ENCODE data around the gene DOCK11.

Gene DOCK11

GRCh38 chrX:118596390-118596789 is 100.8 kb downstream of the DOCK11 start:
- H3K4me2 ChIP-seq (ENCODE audit: insufficient read depth, low read length) = no peak overlapping the region
- H3K79me2 ChIP-seq (ENCODE audit: insufficient read depth, low read length) = no peaks in the 10 kb centered on the region
- no peak overlapping the region for H3K27ac ChIP-seq (ENCODE audit: low read length)
- no peaks in the 10 kb centered on the region for H3K9me3 ChIP-seq (ENCODE audit: insufficient read depth, low read length, severe bottlenecking)
- no peak for DNase-seq
- H3K4me1 ChIP-seq (ENCODE audit: insufficient read depth, low read length) = no peaks in the 10 kb centered on the region
- TF ChIP-seq, protein P1, sequence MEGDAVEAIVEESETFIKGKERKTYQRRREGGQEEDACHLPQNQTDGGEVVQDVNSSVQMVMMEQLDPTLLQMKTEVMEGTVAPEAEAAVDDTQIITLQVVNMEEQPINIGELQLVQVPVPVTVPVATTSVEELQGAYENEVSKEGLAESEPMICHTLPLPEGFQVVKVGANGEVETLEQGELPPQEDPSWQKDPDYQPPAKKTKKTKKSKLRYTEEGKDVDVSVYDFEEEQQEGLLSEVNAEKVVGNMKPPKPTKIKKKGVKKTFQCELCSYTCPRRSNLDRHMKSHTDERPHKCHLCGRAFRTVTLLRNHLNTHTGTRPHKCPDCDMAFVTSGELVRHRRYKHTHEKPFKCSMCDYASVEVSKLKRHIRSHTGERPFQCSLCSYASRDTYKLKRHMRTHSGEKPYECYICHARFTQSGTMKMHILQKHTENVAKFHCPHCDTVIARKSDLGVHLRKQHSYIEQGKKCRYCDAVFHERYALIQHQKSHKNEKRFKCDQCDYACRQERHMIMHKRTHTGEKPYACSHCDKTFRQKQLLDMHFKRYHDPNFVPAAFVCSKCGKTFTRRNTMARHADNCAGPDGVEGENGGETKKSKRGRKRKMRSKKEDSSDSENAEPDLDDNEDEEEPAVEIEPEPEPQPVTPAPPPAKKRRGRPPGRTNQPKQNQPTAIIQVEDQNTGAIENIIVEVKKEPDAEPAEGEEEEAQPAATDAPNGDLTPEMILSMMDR (IDR thresholded peaks at IDR 0.05; ENCODE audit: borderline replicate concordance, extremely low read depth, low read length, poor library complexity, severe bottlenecking) = no peak
- TF ChIP-seq EZH2 (IDR thresholded peaks at IDR 0.05; ENCODE audit: borderline replicate concordance, low read depth, low read length, severe bottlenecking) = no peak
- ATAC-seq (ENCODE audit: insufficient read depth, low read depth) = no peak
- no peak overlapping the region for H3K9ac ChIP-seq (ENCODE audit: low read depth, low read length)
- H2AFZ ChIP-seq (ENCODE audit: low read depth, low read length) = no peak overlapping the region
- no peaks in the 10 kb centered on the region for H3K27me3 ChIP-seq (ENCODE audit: insufficient read depth, low read length, poor library complexity)
- H3K4me3 ChIP-seq (ENCODE audit: low read depth in 1 of 2, low read length in 2 of 2) = no peak overlapping the region
- H3K36me3 ChIP-seq (ENCODE audit: insufficient read depth, low read length) = peaks cover 18% of the 10 kb centered on the region
- no peaks in the 10 kb centered on the region for H4K20me1 ChIP-seq (ENCODE audit: insufficient read depth, low read length)

GRCh38 chrX:118603981-118604380 is 108.4 kb downstream of the DOCK11 start:
- no peaks in the 10 kb centered on the region for H4K20me1 ChIP-seq (ENCODE audit: insufficient read depth, low read length)
- H3K4me1 ChIP-seq (ENCODE audit: insufficient read depth, low read length) = no peaks in the 10 kb centered on the region
- H3K79me2 ChIP-seq (ENCODE audit: insufficient read depth, low read length) = no peaks in the 10 kb centered on the region
- H2AFZ ChIP-seq (ENCODE audit: low read depth, low read length) = no peak overlapping the region
- H3K27ac ChIP-seq (ENCODE audit: low read length) = no peak overlapping the region
- H3K4me3 ChIP-seq (ENCODE audit: low read depth in 1 of 2, low read length in 2 of 2) = no peak overlapping the region
- no peak overlapping the region for H3K4me2 ChIP-seq (ENCODE audit: insufficient read depth, low read length)
- ATAC-seq (ENCODE audit: insufficient read depth, low read depth) = peak; percentile 57; the same call in 2 of the 3 replicates
- peak; percentile 32 for DNase-seq
- no peak for TF ChIP-seq EZH2 (IDR thresholded peaks at IDR 0.05; ENCODE audit: borderline replicate concordance, low read depth, low read length, severe bottlenecking)
- TF ChIP-seq, protein P1 (IDR thresholded peaks at IDR 0.05; ENCODE audit: borderline replicate concordance, extremely low read depth, low read length, poor library complexity, severe bottlenecking) = peak; percentile 75
- peaks cover 9% of the 10 kb centered on the region; the same call in 1 of the 2 replicates for H3K36me3 ChIP-seq (ENCODE audit: insufficient read depth, low read length)
- no peak overlapping the region for H3K9ac ChIP-seq (ENCODE audit: low read depth, low read length)
- no peaks in the 10 kb centered on the region for H3K9me3 ChIP-seq (ENCODE audit: insufficient read depth, low read length, severe bottlenecking)
- H3K27me3 ChIP-seq (ENCODE audit: insufficient read depth, low read length, poor library complexity) = no peaks in the 10 kb centered on the region

DNA sequence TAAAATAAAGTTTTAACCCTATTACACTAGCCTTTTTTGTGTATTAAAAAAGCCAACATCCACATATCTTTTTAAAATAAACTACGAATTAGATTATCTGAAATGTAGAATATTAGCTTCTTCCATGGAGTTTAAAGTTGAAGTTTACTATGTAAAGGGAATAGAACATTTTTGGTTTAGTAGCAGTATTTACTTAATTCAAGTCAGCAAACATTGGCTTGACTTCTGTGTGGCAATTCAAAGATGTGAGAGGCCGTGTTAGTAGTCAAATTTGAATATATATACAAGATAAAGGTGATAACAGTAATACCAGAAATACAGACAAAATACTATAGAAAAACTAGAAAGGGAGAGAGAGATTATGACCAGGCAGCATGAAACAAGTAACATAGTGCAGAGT is 116.7 kb downstream of the DOCK11 start:
- peaks cover 70% of the 10 kb centered on the region for H3K36me3 ChIP-seq (ENCODE audit: insufficient read depth, low read length)

More for the DNA sequence above, 116.7 kb downstream of the DOCK11 start:
- Histone ChIP-seq H3K4me2 (ENCODE audit: insufficient read depth, low read length) (no peak overlapping the region), H3K9ac (ENCODE audit: low read depth, low read length) (no peak overlapping the region), H3K27me3 (ENCODE audit: insufficient read depth, low read length, poor library complexity) (no peaks in the 10 kb centered on the region), H3K79me2 (ENCODE audit: insufficient read depth, low read length) (no peaks in the 10 kb centered on the region), H3K27ac (ENCODE audit: low read length) (no peak overlapping the region), H3K9me3 (ENCODE audit: insufficient read depth, low read length, severe bottlenecking) (no peaks in the 10 kb centered on the region), H2AFZ (ENCODE audit: low read depth, low read length) (no peak overlapping the region), H3K4me1 (ENCODE audit: insufficient read depth, low read length) (no peaks in the 10 kb centered on the region), H3K4me3 (ENCODE audit: low read depth in 1 of 2, low read length in 2 of 2) (no peak overlapping the region), H4K20me1 (ENCODE audit: insufficient read depth, low read length) (no peaks in the 10 kb centered on the region)
- no peak for TF ChIP-seq EZH2 (IDR thresholded peaks at IDR 0.05; ENCODE audit: borderline replicate concordance, low read depth, low read length, severe bottlenecking)
- TF ChIP-seq, protein P1 (IDR thresholded peaks at IDR 0.05; ENCODE audit: borderline replicate concordance, extremely low read depth, low read length, poor library complexity, severe bottlenecking) = no peak
- no peak for ATAC-seq (ENCODE audit: insufficient read depth, low read depth)
- no peak for DNase-seq

All from DND-41 (cell line).